GM04504 (cell line): ENCODE results near the gene SMIM7.
"Not testable (repeated sequence)": the region's sequence is repeated elsewhere in the genome, so short reads cannot be mapped to it uniquely, and the experiment has no call there.

Source experiments
- DNase-seq: peaks from one replicate; pipeline ENCODE4 v3.0.0-alpha.2; 2012; ENCODE audit warnings: low read depth

The SMIM7 gene

DNA sequence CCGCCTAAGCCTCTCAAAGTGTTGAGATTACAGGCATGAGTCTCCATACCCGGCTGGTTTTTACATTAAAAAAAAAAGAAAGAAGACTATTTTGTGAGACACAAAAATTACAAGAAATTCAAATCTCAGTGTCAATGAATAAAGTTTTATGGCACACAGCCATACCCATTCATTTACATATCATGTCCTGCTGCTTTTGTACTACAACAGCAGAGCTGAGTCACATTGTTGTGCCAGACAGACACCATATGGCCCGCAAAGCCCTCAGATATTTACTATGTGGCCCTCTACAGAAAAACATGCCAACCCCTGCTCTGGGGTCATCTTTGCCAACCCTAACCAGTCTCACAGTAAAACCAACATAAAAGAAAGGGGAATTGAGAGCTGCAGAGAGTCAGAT lies 5.3 kb downstream of the SMIM7 start:
- DNase-seq: no peak

DNA sequence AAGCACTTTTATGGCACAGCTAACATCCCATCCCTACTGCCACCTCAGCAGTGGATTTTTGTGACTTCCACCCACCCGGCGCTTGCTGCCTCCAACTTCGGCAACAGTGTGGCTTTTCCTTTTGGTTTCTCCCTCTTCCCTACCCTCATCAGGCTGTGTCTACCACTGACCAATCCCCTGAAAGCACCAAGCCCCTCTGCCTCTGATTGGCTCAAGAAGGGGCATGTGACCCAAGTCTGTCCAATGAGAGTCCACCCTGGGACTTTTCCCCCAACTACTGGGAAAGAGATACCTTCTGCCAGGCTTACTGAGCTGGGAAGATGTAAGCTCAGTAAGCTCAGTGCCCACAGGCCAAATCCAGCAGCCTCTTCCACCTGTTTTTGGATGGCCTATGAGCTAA lies 5.8 kb downstream of the SMIM7 start:
- no peak for DNase-seq

DNA sequence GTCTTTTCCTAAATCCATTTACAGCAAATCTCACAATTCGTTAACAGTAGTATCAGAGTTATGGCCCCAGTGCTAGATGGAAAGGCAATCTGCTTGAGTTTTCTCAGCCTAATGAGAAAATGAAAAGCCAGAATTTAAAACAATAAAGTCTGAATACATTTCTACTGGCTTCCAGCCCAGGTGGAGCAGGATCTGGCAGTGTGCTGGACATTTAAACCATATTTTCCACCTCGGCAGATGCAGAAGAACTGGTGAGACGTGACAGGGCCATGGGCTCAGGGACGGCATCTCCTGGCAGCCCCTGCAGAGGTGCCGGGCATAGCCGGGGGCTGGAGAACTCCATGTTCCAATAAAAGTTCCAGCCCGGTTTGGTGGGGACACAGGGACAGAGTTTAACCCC lies 7.1 kb downstream of the SMIM7 start:
- DNase-seq: no peak

DNA sequence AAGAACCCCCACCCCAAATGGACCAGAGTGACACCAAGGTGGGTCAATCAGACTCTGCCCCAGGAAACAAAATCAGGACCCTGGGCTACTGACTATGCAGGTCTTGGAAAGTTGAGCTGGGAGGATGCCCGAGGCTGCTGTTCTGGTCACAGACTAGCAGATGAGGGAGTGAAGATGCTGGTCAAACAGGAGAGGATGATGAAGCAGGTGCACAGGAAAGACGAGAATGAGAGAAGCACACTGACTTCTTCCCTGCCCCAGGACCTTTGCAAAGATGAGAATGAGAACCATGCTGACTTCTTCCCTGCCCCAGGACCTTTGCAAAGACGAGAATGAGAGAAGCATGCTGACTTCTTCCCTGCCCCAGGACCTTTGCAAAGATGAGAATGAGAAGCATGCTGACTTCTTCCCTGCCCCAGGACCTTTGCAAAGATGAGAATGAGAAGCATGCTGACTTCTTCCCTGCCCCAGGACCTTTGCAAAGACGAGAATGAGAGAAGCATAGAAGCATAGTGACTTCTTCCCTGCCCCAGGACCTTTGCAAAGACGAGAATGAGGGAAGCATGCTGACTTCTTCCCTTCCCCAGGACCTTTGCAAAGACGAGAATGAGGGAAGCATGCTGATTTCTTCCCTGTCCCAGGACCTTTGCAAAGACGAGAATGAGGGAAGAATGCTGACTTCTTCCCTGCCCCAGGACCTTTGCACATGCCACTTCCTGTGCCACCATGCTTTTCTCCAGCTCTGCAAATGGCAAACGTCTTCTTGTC lies 8.3 kb downstream of the SMIM7 start:
- not testable (repeated sequence) for DNase-seq

DNA sequence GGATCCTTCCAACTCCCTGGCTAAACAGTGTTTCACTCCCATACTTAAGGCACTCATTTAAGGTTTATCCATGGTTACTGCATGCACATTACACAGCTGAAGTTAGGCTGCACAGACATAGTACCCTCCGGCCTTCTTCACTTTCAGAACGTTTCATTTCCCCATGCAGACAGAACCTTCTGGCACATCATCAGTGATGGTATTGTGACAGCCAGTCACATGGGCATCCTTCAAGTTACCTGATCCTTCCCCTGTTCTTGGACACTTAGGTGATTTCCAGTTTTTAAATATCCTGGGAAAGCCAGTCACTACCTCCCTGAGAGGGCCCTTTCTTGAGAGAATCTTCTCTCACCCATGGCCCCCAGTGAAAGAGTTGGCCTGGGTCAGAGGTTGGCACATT lies 9.1 kb downstream of the SMIM7 start:
- DNase-seq: no peak

DNA sequence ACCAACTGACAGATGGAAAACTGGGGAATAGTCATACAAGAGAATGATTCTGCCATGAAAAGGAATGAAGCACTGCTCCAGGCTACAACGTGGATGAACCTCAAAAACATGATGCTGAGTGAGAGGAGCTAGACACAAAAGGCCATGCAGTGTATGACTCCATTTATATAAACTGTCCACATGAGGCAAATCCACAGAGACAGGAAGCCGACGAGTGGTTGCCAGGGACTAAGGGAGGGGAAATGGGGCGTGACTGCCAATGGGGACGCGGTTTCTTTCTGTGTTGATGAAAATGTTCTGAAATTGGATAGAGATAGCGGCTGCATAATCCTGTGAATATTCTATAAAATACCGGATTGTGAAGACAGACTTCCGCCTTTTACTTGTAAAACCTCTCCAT lies 10.2 kb downstream of the SMIM7 start:
- no peak for DNase-seq

DNA sequence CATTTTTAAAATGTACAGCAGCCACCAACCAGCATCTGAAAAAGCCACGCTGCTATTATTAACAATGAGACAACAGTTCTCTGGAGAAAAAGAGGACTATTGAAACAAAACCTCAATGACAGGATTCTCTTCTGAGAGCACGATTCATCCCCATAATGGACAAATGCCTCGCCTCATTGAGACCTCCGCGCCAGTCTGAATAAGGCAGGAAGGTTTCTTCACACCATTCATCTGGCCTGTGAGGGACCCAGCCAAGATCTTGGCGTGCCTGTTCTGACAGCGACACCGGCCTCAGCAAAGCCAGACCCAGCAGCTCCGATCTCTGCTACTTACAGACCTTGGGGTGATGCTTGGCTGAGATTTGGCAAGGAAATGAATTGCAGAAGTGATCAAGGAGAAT lies 14.8 kb downstream of the SMIM7 start:
- DNase-seq: no peak

DNA sequence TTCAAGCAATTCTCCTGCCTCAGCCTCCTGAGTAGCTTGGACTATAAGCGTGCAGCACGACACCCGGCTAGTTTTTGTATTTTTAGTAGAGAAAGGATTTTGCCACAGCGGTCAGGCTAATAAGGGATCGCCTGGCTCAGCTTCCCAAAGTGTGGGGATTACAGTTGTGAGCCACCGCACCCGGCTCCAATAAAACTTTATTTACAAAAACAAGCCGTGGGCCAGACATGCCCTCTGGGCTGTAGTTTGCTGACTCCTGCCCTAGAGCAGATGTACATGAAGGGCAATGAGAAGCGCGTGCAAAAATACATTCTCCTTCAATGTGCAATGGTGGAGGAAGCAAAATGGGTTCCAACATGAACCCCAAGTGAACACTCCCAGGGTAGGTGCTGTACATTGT lies 18.2 kb downstream of the SMIM7 start:
- DNase-seq: no peak

DNA sequence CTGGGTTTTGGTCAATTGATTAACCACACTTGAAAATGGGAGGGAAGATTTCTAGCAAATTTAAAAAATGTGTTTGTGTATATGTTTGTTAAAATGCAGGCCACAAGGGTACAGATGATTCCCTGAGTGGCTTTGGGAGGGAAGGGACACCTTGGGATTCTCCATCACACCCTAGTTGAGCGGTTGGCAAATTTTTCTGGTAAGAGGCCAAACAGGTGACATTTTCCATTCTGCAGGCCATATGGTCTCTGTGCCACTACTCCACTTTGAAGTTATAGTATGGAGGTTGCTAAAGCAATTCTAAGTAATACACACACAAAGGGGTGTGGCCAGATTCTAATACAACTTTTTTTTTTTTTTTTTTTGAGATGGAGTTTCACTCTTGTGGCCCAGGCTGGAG lies 19.0 kb downstream of the SMIM7 start:
- no peak for DNase-seq

DNA sequence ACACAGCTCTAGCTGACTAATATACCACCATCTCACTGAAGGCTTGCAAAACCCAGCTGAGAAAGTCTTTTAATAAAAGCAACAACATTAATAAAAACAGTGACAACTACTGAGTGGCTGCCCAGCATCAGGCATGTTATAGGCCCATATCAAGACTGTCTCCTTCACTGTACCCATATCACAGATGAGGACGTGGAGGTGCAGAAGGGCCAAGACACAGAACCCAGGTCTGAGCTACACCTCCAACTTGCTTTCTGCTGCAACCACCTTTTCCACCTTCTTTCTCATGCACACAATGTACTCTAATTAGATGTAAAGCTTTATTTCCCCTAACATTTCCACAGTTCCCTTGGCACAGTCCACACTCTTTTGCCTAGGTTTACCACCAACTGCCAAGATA lies 21.3 kb downstream of the SMIM7 start:
- DNase-seq: no peak

DNA sequence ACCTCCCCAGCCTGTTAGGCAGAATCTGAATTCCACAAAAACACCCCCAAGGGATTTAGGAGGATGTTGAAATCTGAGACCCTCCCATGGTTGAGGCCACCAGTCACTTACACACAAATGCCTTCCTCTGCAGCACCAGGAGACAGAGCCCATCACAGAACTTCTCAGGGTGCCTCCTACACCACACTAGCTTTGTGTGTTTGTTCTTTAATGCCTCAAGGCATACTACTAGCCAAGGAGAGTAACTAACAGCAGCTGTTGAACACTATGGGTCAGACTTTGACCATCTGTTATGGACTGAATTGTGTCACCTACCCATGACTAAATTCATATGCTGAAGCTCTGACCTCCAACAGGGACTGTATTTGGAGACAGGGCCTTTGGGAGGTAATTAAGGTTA lies 22.4 kb downstream of the SMIM7 start:
- no peak for DNase-seq

DNA sequence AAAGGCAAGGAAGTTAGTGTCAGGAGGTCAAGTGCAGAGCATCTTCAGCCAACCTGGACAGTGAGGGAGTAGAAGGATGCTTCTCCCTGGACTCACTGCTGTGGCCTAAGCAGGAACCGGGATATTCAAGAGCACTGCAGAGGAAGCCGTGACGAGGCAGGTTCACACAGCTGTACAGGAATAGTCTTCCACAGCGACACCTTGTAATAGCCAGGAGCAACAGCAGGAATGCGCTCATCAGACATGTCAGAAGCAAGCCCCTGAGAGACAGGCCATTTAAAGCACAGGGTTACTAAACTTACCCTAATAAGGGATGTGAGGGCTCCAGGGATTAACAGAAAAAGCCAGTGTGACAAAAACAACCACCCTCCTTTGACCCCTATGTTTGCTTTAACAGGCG lies 28.5 kb downstream of the SMIM7 start:
- no peak for DNase-seq

DNA sequence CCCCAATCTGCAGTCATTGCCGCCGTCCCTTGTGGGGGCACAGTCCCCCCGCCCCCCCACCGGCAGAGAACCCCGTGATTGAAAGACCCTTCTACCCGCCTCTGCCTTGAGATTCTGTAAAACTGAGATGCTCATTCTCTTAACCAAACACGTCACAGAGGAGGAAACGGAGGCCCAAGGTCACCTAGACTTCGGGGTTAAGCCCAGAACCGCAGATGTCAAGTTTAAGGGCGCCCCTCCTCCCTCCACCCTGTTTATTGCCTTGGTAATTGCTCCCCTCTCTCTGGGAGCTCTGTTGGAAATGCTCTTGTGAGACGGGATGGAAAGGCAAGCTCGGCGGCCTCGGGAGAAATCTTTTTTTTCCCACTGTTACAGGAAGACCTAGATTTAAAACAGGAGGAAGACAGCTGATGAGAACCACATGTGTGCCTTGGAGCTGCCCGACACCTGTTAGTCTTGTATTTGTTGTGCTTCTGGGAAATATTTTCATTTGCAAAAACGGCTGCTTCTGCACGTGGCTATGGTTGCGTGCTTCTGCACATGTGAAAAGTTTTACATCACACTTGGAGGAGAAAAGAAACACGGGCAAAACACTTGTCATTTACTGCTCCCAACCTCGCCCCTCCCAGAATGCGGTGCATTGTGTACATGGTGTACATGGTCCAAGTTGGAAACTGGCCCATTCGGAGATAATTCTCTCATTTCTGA lies 30.8 kb downstream of the SMIM7 start:
- DNase-seq: peak; percentile 68

DNA sequence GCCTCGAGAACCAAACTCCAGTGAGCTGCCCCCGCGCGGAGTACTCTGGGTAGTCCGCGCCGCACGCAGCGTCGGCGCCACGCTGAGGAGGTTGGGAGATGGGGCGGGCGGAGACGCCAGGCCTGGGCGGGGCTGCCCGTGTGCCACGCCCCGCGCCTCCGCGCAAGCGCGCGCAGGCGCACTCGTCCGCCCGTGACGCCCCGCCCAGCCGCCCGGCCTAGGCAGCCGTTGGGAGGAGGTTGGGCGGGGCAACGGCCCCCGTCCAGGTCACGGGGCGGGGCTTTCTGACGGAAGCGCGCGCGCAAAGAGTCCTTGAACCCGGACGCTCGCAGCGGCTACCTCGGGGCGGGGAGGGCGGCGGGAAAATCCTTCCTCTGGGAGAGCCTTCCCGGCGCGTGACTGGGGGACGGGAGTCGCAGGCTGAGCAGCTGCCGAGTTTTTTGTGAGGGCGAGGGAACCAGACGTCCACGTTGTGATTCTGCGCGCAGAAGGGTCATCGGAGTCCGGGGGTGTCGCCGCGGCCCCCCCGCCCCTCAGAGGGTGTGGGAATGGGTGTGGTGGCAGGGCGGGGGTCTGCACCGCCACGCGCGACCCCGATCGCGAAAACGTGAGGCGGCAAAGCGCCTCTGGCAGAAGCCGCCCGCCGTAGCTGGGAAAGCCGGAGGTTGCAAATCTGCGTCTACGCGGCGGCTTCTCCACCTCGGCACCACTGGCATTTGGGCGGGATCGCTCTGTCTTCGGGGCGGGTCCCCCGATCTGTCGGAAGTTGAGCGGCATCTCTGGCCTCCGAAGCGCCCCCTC lies 31.6 kb downstream of the SMIM7 start, which contains the start of gene MED26:
MED26 (minus strand) TSS at position 22 of the 801 bp plus-strand sequence. CDS start 261 bp downstream, outside the sequence.
- peak; percentile 88 for DNase-seq

DNA sequence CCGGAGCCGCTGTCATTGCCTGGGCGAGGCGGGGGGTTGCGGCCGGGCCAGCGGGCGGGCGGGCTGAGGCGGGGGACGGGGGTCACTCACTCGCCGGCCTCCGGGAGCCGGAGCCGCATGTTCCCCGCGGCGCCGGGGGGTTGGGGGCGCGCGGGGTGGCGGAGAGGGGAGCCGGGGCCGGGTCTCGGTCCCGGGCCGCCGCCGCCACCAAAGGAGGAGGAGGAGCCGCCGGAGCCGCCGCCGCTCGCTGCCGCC lies 32.1 kb downstream of the SMIM7 start:
- DNase-seq: no peak

DNA sequence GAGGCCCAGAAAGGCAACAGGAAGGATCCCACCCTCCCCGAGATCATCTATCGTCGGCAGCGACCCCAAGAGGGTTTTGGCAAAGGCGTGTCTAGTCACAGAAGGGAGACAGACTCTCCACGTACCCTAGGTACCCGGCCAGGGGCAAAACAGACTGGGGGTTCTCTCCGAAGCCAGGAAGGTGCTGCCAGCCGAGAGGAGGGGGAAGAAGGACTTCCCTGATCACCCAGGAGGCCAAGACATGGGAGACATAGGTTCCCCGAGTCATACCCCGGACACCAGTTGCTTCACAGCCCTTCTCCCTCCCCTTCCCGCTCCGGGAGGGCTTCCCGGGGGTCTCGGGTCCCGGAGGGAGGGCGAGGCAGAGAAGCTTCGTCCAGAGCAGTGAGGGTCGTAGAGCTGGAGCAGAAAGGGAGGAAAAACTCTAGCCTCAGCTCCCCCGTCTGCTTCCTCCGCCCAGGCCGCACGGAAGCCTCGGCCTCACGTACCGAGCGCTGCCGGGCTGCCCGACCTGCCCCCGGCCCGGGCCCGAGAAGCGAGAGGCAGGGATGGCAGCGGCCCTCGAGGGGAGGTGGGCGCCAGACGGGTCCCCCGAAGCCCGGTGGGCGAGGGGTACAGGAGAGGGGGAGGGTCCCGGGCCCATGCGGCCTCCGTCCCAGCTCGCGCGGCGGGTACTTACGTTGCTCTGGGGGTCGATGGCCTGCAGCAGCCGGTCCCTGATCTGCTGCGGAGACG lies 32.6 kb downstream of the SMIM7 start:
- no peak for DNase-seq

DNA sequence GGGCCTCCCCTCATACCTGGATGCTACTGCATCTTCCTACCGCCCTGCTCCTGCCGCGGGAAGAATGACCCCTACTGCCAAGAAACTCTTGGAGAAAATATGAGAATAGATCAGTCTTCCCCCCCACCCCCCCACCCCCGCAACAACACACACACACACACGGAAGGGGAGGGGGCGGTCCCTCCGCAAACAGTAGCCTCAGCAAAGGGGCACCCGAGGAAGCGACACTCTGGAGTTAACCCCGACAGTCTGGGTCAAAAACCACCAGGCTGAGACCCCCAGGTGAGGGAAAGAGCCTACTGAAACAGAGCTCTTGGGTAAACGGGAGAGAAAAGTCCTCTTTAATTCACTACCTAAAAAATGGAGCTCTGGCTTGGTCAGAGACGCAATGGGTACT lies 33.1 kb downstream of the SMIM7 start:
- no peak for DNase-seq

DNA sequence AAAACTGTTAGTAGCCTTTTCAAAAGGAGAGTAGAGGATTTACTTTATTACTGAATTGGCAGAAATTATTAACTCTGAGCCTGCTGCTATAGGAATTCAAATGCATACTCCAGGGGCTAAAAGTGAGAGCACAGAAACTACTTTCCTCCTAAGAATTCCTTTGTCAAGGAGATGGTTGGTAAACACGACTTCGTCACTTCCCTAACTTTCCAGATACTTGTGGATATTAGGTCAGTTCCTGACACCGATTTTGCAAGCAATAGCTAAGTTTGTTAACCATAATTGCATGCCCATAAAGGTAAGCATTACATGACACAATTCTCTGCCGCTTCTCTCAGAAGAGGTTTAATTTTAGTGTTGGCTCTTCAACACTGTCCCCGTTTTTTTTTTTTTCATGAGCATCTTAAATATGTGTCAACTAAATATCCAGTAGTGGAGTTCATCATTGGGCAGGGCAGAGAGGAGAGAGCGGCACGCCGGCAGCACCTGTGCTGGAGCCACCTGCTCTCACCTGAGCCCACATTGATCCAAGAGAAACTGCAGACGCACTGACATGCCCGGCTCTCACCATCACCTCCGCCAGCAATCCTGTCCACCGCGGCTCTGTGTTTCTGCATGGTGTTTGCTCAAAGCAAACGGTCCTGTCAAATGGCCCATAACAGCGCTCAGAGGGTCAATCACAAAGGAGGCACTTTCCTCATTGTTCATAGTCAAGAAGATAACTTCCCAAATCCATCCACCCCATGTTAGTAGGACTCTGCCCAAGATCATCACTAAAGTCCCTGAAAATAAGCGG lies 34.6 kb downstream of the SMIM7 start:
- DNase-seq: no peak

DNA sequence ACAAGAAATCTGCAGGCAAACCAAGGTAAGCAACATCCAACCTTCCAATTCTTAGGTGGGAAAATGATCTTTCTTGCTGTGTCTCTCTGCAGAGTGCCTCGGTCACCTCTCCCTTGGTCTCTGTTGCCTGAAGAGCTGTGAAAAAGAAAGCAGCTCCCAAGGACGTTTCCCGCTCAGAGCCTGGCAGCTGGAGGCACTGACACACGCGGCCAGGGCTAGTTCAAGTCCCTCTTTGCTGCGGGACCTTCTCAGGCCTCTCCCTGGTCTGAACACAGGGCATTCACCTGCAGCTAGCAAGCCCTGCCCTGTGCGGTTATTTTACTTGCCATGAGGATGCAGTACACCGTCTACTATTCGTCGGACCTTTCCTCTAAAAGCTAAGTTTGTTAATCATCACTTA lies 35.7 kb downstream of the SMIM7 start:
- no peak for DNase-seq

DNA sequence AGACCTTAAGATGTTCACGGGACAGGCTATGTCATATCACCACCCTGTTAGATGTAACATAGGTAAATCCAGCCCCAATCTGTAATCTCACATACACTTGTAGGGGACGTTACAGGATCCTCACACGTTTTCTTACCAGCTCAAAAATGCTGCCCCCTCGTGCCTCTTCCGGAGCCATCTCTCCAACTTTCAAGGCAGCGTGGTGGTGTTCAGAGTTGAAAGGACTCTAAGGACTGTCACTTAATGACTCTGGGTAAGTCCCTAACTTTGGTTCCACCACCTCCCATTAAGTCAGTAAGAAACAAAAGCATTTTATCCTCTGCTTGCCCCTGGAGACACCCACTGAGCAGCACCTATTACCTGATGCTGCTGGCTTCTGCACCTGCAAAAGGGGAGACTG lies 36.4 kb downstream of the SMIM7 start:
- no peak for DNase-seq

DNA sequence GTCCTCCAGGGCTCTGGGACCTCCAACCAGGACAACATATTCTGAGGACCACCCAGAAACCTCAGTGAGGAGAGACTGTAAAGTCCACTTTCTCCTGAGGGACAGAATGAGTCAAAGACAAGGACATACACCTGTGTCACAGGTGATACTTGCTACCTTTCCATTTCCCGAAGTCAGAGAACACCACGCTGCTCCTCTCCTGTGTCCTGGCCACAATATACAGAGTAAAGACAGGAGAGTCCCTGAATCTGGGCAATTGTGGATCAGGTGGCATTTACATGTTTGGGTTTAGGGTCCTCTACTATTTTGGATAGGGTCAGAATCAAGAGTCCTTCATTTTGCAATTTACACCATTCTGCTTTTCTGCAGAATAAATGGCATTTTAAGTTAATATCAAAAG lies 36.9 kb downstream of the SMIM7 start:
- DNase-seq: no peak
